BJ (cell line): Measurements from ENCODE around the gene CNOT6. TPM values are rescaled to one million over a fixed set of nuclear protein-coding genes. Genes with fewer than 3 reads are reported as not detected.

ENCODE experiments used
- CTCF ChIA-PET: fragments of 350-600 bp; formaldehyde crosslinking; extraction: SDS; loops from one replicate; lab custom pipeline; 2021; ENCODE audit warnings: antibody characterized with exemption, inconsistent platforms; lab: Yijun Ruan, JAX
- POLR2A ChIA-PET: fragments of 300-600 bp; sonication (Branson Sonifier 250); formaldehyde crosslinking; extraction: SDS; loops from one replicate; lab custom pipeline; 2021; ENCODE audit warnings: antibody characterized with exemption; lab: Charles Lee
- DNase-seq: peaks from one replicate; pipeline ENCODE4 v3.0.0-alpha.2; 2011; ENCODE audit warnings: low read depth
- H3K27me3 ChIP-seq: 2 replicates; pipeline ENCODE4 v1.6.0; 2011; ENCODE audit warnings: low read length; ENCODE audit not compliant: control insufficient read depth, insufficient read depth
- H3K36me3 ChIP-seq: 2 replicates; pipeline ENCODE4 v1.5.1; 2011; ENCODE audit warnings: low read length; ENCODE audit not compliant: control insufficient read depth, insufficient read depth
- H3K4me3 ChIP-seq: 2 replicates; pipeline ENCODE4 v1.5.1; 2011; ENCODE audit warnings: low read depth, mild to moderate bottlenecking, control low read depth, low read length
- CTCF ChIP-seq: IDR thresholded peaks from 2 replicates; pipeline ENCODE4 v1.5.1; 2011; ENCODE audit warnings: low read depth, mild to moderate bottlenecking, control low read depth, inconsistent platforms, low read length, moderate library complexity; ENCODE audit not compliant: insufficient read depth
- polyA plus RNA-seq: library from polyadenylated mRNA; depleted of rRNA; stranded (reverse); fragments of >200 nt; gene quantifications from 2 replicates; pipeline ENCODE4 v1.2.3, GENCODE V29; 2011

CNOT6 gene
- polyA plus RNA-seq, 1 experiment = 3.9 TPM

- no peaks in the 10 kb centered on the region for H3K27me3 ChIP-seq
- no peak for DNase-seq
- ChIA-PET POLR2A (no interaction called here), CTCF (interaction anchor here (0.5 to 3.9 kb wide), 20 partner anchors 8 to 311 kb away, joined by 3 to 19 read pairs (median 4); no protein-coding TSS in a partner anchor)
- TF ChIP-seq CTCF = peak; percentile 78
- no peak overlapping the region for H3K4me3 ChIP-seq
- no peaks in the 10 kb centered on the region for H3K36me3 ChIP-seq
Observed at GRCh38 chr5:180605554-180606214, 111.5 kb downstream of the CNOT6 start.

- Histone ChIP-seq H3K27me3 (no peaks in the 10 kb centered on the region), H3K4me3 (no peak overlapping the region), H3K36me3 (no peaks in the 10 kb centered on the region)
- TF ChIP-seq CTCF = no peak
- CTCF ChIA-PET = interaction anchor here (0.5 to 3.9 kb wide), 20 partner anchors 9 to 312 kb away, joined by 3 to 19 read pairs (median 4); no protein-coding TSS in a partner anchor
- POLR2A ChIA-PET = no interaction called here
- DNase-seq = no peak
Observed at GRCh38 chr5:180606215-180606785, 112.1 kb downstream of the CNOT6 start.

GRCh38 chr5:180607861-180608571 lies 113.8 kb downstream of the CNOT6 start:
- no peak for DNase-seq
- H3K36me3 ChIP-seq = no peaks in the 10 kb centered on the region
- H3K4me3 ChIP-seq = no peak overlapping the region
- H3K27me3 ChIP-seq = no peaks in the 10 kb centered on the region
- CTCF ChIA-PET = interaction anchor here (0.6 to 3.9 kb wide), 3 partner anchors 11 to 314 kb away, joined by 3 to 19 read pairs (median 9); no protein-coding TSS in a partner anchor
- TF ChIP-seq CTCF = no peak
- POLR2A ChIA-PET = no interaction called here

- ChIA-PET CTCF (interaction anchor here (2.2 kb wide), 1 partner anchor 10 kb away, joined by 9 read pairs; no protein-coding TSS in a partner anchor), POLR2A (no interaction called here)
- no peak for DNase-seq
- no peaks in the 10 kb centered on the region for H3K27me3 ChIP-seq
- H3K4me3 ChIP-seq = no peak overlapping the region
- H3K36me3 ChIP-seq = no peaks in the 10 kb centered on the region
- no peak for TF ChIP-seq CTCF
Observed at GRCh38 chr5:180608572-180609310, 114.6 kb downstream of the CNOT6 start.

GRCh38 chr5:180609386-180609785 lies 115.2 kb downstream of the CNOT6 start:
- DNase-seq = no peak

More at GRCh38 chr5:180609386-180609785, 115.2 kb downstream of the CNOT6 start:
- H3K36me3 ChIP-seq = no peaks in the 10 kb centered on the region
- CTCF ChIA-PET = interaction anchor here (2.2 kb wide), 1 partner anchor 10 kb away, joined by 9 read pairs; no protein-coding TSS in a partner anchor
- no peak for TF ChIP-seq CTCF
- no peak overlapping the region for H3K4me3 ChIP-seq
- no peaks in the 10 kb centered on the region for H3K27me3 ChIP-seq
- POLR2A ChIA-PET = no interaction called here
